Hematopoietic multipotent progenitor cell treated with erythropoietin and hydrocortisone succinate and interleukin-3 and kit ligand, for 4 days (in vitro differentiated cells): ENCODE results near the gene CLDN22.

Source experiments
- DNase-seq: peaks from one replicate; pipeline ENCODE4 v3.0.0-alpha.2; 2015

CLDN22 gene

GRCh38 chr4:183268556-183268955 is 51.5 kb downstream of the CLDN22 start:
- no peak for DNase-seq
